GM23248 (cell line): Measurements from ENCODE around the gene FAM228B. TPM values are rescaled to one million over a fixed set of nuclear protein-coding genes. Genes with fewer than 3 reads are reported as not detected.
"Not testable (repeated sequence)": the region's sequence is repeated elsewhere in the genome, so short reads cannot be mapped to it uniquely, and the experiment has no call there.

Experiments used
- DNase-seq: peaks from one replicate; pipeline ENCODE4 v3.0.0-alpha.2; 2015
- H2AFZ ChIP-seq: fragments of 200-600 bp; sonication (generic); 2 replicates; pipeline ENCODE4 v1.6.1; 2016; ENCODE audit warnings: antibody characterized with exemption
- H3F3A ChIP-seq: fragments of 200-600 bp; sonication (generic); 2 replicates; pipeline ENCODE4 v1.6.1; 2016; ENCODE audit warnings: mild to moderate bottlenecking, antibody characterized with exemption, mixed run types; ENCODE audit not compliant: insufficient read depth
- H3K27ac ChIP-seq: fragments of 200-600 bp; sonication (generic); 2 replicates; pipeline ENCODE4 v1.5.1; 2016; ENCODE audit warnings: mild to moderate bottlenecking
- H3K27me3 ChIP-seq: fragments of 200-600 bp; sonication (generic); replicated peaks from 2 replicates; pipeline ENCODE4 v1.6.1; 2016; ENCODE audit warnings: mild to moderate bottlenecking; ENCODE audit not compliant: insufficient read depth
- H3K36me3 ChIP-seq: fragments of 200-600 bp; sonication (generic); 2 replicates; pipeline ENCODE4 v1.6.1; 2016; ENCODE audit warnings: low read depth, mild to moderate bottlenecking
- H3K4me1 ChIP-seq: fragments of 200-600 bp; sonication (generic); 2 replicates; pipeline ENCODE4 v1.6.1; 2016; ENCODE audit warnings: mild to moderate bottlenecking; ENCODE audit not compliant: insufficient read depth
- H3K4me2 ChIP-seq: fragments of 200-600 bp; sonication (generic); one replicate; pipeline ENCODE4 v1.6.1; 2016; ENCODE audit warnings: mild to moderate bottlenecking; ENCODE audit not compliant: unreplicated experiment
- H3K4me3 ChIP-seq: fragments of 200-600 bp; sonication (generic); 2 replicates; pipeline ENCODE4 v1.5.1; 2016; ENCODE audit warnings: mild to moderate bottlenecking
- H3K79me2 ChIP-seq: fragments of 200-600 bp; sonication (generic); 2 replicates; pipeline ENCODE4 v1.6.1; 2016; ENCODE audit warnings: mild to moderate bottlenecking; ENCODE audit not compliant: insufficient read depth
- H3K9ac ChIP-seq: fragments of 200-600 bp; sonication (generic); 2 replicates; pipeline ENCODE4 v1.6.1; 2016; ENCODE audit warnings: mild to moderate bottlenecking
- H3K9me2 ChIP-seq: fragments of 200-600 bp; sonication (generic); 2 replicates; pipeline ENCODE4 v1.6.1; 2016; ENCODE audit warnings: mixed run types, mild to moderate bottlenecking, moderate library complexity; ENCODE audit not compliant: insufficient read depth
- H3K9me3 ChIP-seq: fragments of 200-600 bp; sonication (generic); one replicate; pipeline ENCODE4 v1.6.1; 2017; ENCODE audit warnings: low read depth
- H4K20me1 ChIP-seq: fragments of 200-600 bp; sonication (generic); 2 replicates; pipeline ENCODE4 v1.6.0; 2016; ENCODE audit not compliant: insufficient read depth
- EZH2 ChIP-seq: fragments of 200-600 bp; sonication (generic); IDR thresholded peaks from 2 replicates; pipeline ENCODE4 v1.6.1; 2018; ENCODE audit warnings: antibody characterized with exemption, mild to moderate bottlenecking; ENCODE audit not compliant: insufficient read depth, poor library complexity, severe bottlenecking
- EZH2phosphoT487 ChIP-seq: fragments of 200-600 bp; sonication (generic); IDR thresholded peaks from 2 replicates; pipeline ENCODE4 v1.6.1; 2018; ENCODE audit warnings: antibody characterized with exemption, moderate library complexity, mild to moderate bottlenecking, low read depth; ENCODE audit not compliant: insufficient read depth
- WGBS, 2 experiments: methylation state at CpG; one replicate each; pipeline ENCODE4 v1.1.6; 2015 to 2017; ENCODE audit warnings: low lambda C conversion rate in 2 of 2, low coverage in 1 of 2; ENCODE audit errors: missing lambda C conversion rate in 2 of 2; 5-methylcytosine and 5-hydroxymethylcytosine counted together
- in situ Hi-C: fragments of 300-500 bp; cut with MboI; formaldehyde crosslinking; loops from 2 replicates; pipeline ENCODE4 v1.15.0; 2020
- polyA plus RNA-seq: library from polyadenylated mRNA; unstranded; fragments of >200 nt; fragmentation: Nextera tagmentation; extraction: Ambion mirVana; gene quantifications from 2 replicates; pipeline ENCODE4 v1.2.1, GENCODE V29; 2016
- total RNA-seq: library from RNA; depleted of rRNA; stranded (reverse); fragments of >200 nt; shearing (Covaris generic); gene quantifications from 2 replicates; pipeline ENCODE4 v1.2.3, GENCODE V29; 2014

FAM228B gene
- total and polyA plus RNA-seq, 2 experiments from 2014 or later, result 15.1 to 22.4 TPM

GRCh38 chr2:24122366-24123194, 689 bp upstream of the FAM228B start:
- peak overlapping the region; percentile 77; the same call in 1 of the 2 replicates for H3K27ac ChIP-seq
- DNase-seq, result peak; percentile 42
- H3K27me3 ChIP-seq, result no peaks in the 10 kb centered on the region
- H2AFZ ChIP-seq, result peak overlapping the region; percentile 96
- no peaks in the 10 kb centered on the region for H3K9me3 ChIP-seq
- 0 out of 2 replicates have a peak, but pooled peaks cover 6% of the 10 kb centered on the region for H3K79me2 ChIP-seq
- peak overlapping the region; percentile 88 for H3K9ac ChIP-seq
- WGBS, 2 experiments, result 8 to 10% methylated on average over 14 of the region's 15 CpGs
- H3K4me2 ChIP-seq, result peak overlapping the region; percentile 84
- H3K4me1 ChIP-seq, result peaks cover 13% of the 10 kb centered on the region
- H3K36me3 ChIP-seq, result no peaks in the 10 kb centered on the region
- peak overlapping the region; percentile 84 for H3K4me3 ChIP-seq
- H4K20me1 ChIP-seq, result no peaks in the 10 kb centered on the region
- no peaks in the 10 kb centered on the region for H3K9me2 ChIP-seq
- peaks cover 10% of the 10 kb centered on the region; the same call in 1 of the 2 replicates for H3F3A ChIP-seq
- in situ Hi-C loops, result no loop called here
- TF ChIP-seq EZH2phosphoT487, result no peak
- no peak for TF ChIP-seq EZH2

DNA sequence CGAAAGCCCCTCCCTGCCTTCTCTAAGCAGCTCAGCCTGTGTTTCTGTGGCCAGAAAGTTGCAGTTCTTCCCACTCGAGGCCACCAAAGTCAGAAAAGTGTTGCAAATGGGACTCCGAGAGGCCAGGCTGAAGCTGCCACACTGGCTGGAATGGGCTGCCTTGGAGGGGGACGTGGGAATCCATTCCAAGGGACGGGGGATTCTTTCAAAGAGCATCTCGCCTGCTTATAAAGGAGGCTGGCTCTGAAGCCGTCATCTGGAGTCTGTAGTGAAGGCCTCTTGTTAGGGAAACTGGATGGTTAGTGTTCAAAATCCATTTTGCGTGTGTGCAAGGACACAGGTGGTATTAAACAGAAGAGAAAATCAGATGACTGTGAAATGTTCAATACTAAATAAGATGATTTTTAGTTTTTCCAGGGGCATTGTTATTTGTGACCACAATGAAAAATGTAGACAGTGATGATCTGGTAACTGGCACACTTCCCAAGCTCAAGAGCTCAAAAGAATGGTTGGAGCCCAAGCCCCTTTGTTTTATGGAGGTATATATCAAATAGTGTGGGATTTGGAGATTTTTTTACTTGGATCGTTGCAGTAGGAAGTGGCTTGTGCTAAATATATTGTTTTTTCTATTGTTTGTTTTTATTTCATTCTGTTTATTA, 782 bp downstream of the FAM228B start:
- Histone ChIP-seq H3K4me3 (peak overlapping the region; percentile 84), H4K20me1 (no peaks in the 10 kb centered on the region), H3K27ac (peak overlapping the region; percentile 77), H3K9ac (peak overlapping the region; percentile 88), H2AFZ (peak overlapping the region; percentile 96), H3K4me1 (peaks cover 13% of the 10 kb centered on the region), H3K36me3 (no peaks in the 10 kb centered on the region), H3F3A (peaks cover 10% of the 10 kb centered on the region; the same call in 1 of the 2 replicates), H3K9me3 (no peaks in the 10 kb centered on the region), H3K79me2 (0 out of 2 replicates have a peak, but pooled peaks cover 6% of the 10 kb centered on the region), H3K9me2 (no peaks in the 10 kb centered on the region), H3K4me2 (peak overlapping the region; percentile 84), H3K27me3 (no peaks in the 10 kb centered on the region)
- WGBS, 2 experiments, result 6 to 9% methylated on average over 9 of the region's 9 CpGs
- in situ Hi-C loops, result no loop called here
- TF ChIP-seq EZH2phosphoT487 (no peak), EZH2 (no peak)
- DNase-seq, result peak; percentile 57

DNA sequence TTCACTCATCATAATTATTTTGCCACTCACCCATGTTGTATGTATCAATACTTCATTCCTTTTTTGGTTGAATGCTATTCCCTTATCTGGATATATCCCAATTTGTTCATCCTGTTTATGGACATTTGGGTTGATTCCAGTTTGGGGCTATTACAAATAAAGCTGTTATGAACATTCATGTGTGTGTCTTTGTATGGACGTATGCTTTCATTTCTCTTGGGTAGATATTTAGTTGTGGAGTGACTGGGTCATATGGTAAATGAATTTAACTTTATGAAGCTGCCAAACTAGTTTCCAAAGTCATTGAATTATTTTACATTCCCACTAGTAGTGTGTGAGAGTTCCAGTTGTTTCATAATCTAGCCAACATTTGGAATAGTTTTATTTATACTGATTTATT, 2.7 kb downstream of the FAM228B start:
- Histone ChIP-seq H3K4me2 (no peak overlapping the region), H3K9me3 (no peaks in the 10 kb centered on the region), H3K9me2 (no peaks in the 10 kb centered on the region), H3K4me1 (peaks cover 13% of the 10 kb centered on the region), H3F3A (peaks cover 10% of the 10 kb centered on the region; the same call in 1 of the 2 replicates), H3K9ac (no peak overlapping the region), H2AFZ (no peak overlapping the region), H3K4me3 (no peak overlapping the region), H3K79me2 (0 out of 2 replicates have a peak, but pooled peaks cover 6% of the 10 kb centered on the region), H3K27ac (no peak overlapping the region), H3K36me3 (no peaks in the 10 kb centered on the region), H3K27me3 (no peaks in the 10 kb centered on the region), H4K20me1 (no peaks in the 10 kb centered on the region)
- in situ Hi-C loops, result no loop called here
- 91 to 100% methylated on average over 1 of the region's 1 CpG for WGBS, 2 experiments
- TF ChIP-seq EZH2, result no peak
- no peak for DNase-seq

DNA sequence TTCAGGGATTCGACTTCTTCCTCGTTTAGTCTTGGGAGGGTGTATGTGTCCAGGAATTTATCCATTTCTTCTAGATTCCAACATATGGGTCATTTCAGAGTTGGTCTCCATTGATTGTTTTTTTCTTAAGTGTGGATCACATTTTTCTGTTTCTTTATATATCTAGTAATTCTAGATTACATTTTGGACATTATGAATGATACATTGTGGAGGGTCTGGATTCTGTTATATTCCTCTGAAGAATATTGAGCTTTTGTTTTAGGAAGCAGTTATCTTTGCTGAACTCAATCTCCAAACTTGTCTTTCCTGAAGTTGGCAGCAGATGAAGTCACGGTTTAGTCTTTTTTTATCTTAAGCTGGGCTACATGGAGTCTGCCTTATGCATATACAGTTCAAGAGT, 9.3 kb downstream of the FAM228B start:
- Histone ChIP-seq H3K9me2 (no peaks in the 10 kb centered on the region), H3K4me1 (no peaks in the 10 kb centered on the region), H3K4me3 (no peak overlapping the region), H3K36me3 (no peaks in the 10 kb centered on the region), H3K9me3 (no peaks in the 10 kb centered on the region), H3K27me3 (no peaks in the 10 kb centered on the region), H3K4me2 (no peak overlapping the region), H3F3A (no peaks in the 10 kb centered on the region), H3K79me2 (no peaks in the 10 kb centered on the region), H3K27ac (no peak overlapping the region), H4K20me1 (no peaks in the 10 kb centered on the region), H2AFZ (no peak overlapping the region), H3K9ac (no peak overlapping the region)
- 50 to 58% methylated on average over 3 of the region's 3 CpGs for WGBS, 2 experiments
- in situ Hi-C loops, result no loop called here
- TF ChIP-seq EZH2 (no peak), EZH2phosphoT487 (no peak)
- no peak for DNase-seq

GRCh38 chr2:24140305-24140704, 17.0 kb downstream of the FAM228B start:
- H3K27ac ChIP-seq, H3F3A ChIP-seq, H4K20me1 ChIP-seq, H3K9ac ChIP-seq, H2AFZ ChIP-seq, H3K79me2 ChIP-seq, H3K4me1 ChIP-seq, H3K9me3 ChIP-seq, H3K36me3 ChIP-seq, H3K4me3 ChIP-seq, H3K4me2 ChIP-seq, H3K27me3 ChIP-seq, H3K9me2 ChIP-seq, in situ Hi-C loops: not testable (repeated sequence)
- peak; percentile 12 for DNase-seq
- WGBS, 2 experiments, result 90 to 92% methylated on average over 5 of the region's 5 CpGs
